SU-DHL-6 (cell line): ENCODE measurements around the gene YY1.

Source experiments
- H2AFZ ChIP-seq: fragments of 200-600 bp; sonication (generic); 2 replicates; pipeline ENCODE4 v1.6.1; 2014; ENCODE audit warnings: low read depth, mild to moderate bottlenecking, moderate library complexity, mixed read lengths, antibody characterized with exemption, low read length; ENCODE audit not compliant: severe bottlenecking
- H3F3A ChIP-seq: fragments of 200-600 bp; shearing (Covaris generic); 2 replicates; pipeline ENCODE4 v1.6.0; 2016; ENCODE audit warnings: antibody characterized with exemption, mild to moderate bottlenecking; ENCODE audit not compliant: insufficient read depth
- H3K27ac ChIP-seq: fragments of 200-600 bp; sonication (generic); 2 replicates; pipeline ENCODE4 v1.5.1; 2016; ENCODE audit warnings: low read depth, mild to moderate bottlenecking, low read length, moderate library complexity, mixed read lengths
- H3K27me3 ChIP-seq: fragments of 200-600 bp; sonication (generic), shearing (Covaris generic); 2 replicates; pipeline ENCODE4 v1.6.0; 2014; ENCODE audit warnings: mild to moderate bottlenecking, low read length
- H3K36me3 ChIP-seq: fragments of 200-600 bp; sonication (generic); 2 replicates; pipeline ENCODE4 v1.6.1; 2014; ENCODE audit warnings: mild to moderate bottlenecking, low read length, mixed read lengths
- H3K4me2 ChIP-seq: fragments of 300-600, 200-600 bp; shearing (Covaris generic), sonication (generic); 2 replicates; pipeline ENCODE4 v1.6.0; 2014; ENCODE audit warnings: low read length, low read depth, mild to moderate bottlenecking; ENCODE audit not compliant: poor library complexity, severe bottlenecking
- H3K4me3 ChIP-seq: fragments of 200-600 bp; sonication (generic); 2 replicates; pipeline ENCODE4 v1.5.1; 2014; ENCODE audit warnings: antibody characterized with exemption, low read length, mild to moderate bottlenecking, mixed read lengths; ENCODE audit not compliant: insufficient read depth, poor library complexity, severe bottlenecking
- H3K79me2 ChIP-seq: fragments of 200-600 bp; sonication (generic); 2 replicates; pipeline ENCODE4 v1.6.1; 2014; ENCODE audit warnings: mild to moderate bottlenecking, low read length, moderate library complexity; ENCODE audit not compliant: insufficient read depth
- H3K9ac ChIP-seq: fragments of 200-600 bp; sonication (generic); 2 replicates; pipeline ENCODE4 v1.7.0; 2014; ENCODE audit warnings: mild to moderate bottlenecking, low read length
- H3K9me2 ChIP-seq: fragments of 200-600 bp; sonication (generic); replicated peaks from 2 replicates; pipeline ENCODE4 v1.6.1; 2014; ENCODE audit warnings: low read length; ENCODE audit not compliant: insufficient read depth
- H3K9me3 ChIP-seq: fragments of 200-600 bp; sonication (generic); 2 replicates; pipeline ENCODE4 v1.6.1; 2014; ENCODE audit warnings: low read length, mixed read lengths; ENCODE audit not compliant: insufficient read depth
- H4K20me1 ChIP-seq: fragments of 200-600 bp; sonication (generic); 2 replicates; pipeline ENCODE4 v1.6.1; 2014; ENCODE audit warnings: low read depth, mild to moderate bottlenecking, antibody characterized with exemption, low read length, moderate library complexity, mixed read lengths
- EZH2phosphoT487 ChIP-seq: fragments of 200-600 bp; sonication (generic), shearing (Covaris generic); conservative IDR thresholded peaks from 2 replicates; pipeline ENCODE4 v1.6.1; 2018; ENCODE audit warnings: mild to moderate bottlenecking, antibody characterized with exemption, low read length, moderate library complexity, mixed read lengths
- TF ChIP-seq, protein P1 (sequence below): fragments of 200-600 bp; sonication (generic); IDR thresholded peaks from one replicate; pipeline ENCODE4 v1.5.1; 2017; ENCODE audit warnings: antibody characterized with exemption, mild to moderate bottlenecking, low read length, moderate library complexity; ENCODE audit not compliant: insufficient read depth, poor library complexity, severe bottlenecking

The YY1 gene

DNA sequence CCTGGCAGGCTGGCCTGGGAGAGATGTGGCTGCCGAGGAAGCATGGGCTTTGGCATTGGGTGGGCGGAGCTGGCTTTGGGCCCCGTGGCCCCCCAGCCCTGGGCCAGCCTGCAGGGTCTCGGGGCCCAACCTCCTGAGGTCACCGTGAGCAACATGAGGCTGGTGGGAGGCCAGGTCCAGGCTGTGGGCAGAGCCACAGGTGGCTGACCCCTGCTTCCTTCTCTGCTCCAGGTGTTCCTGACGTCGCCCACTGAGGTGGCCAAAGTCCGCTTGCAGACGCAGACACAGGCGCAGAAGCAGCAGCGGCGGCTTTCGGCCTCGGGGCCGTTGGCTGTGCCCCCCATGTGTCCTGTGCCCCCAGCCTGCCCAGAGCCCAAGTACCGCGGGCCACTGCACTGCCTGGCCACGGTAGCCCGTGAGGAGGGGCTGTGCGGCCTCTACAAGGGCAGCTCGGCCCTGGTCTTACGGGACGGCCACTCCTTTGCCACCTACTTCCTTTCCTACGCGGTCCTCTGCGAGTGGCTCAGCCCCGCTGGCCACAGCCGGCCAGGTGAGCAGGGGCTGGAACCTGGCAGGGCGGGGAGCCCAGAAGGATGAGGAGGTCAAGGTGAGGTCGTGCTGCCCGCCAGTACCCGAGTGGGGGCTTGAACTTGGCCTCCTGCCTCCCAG lies 89.7 kb downstream of the YY1 start:
- Histone ChIP-seq H4K20me1 (no peaks in the 10 kb centered on the region), H3K36me3 (no peaks in the 10 kb centered on the region), H3K4me3 (no peak overlapping the region), H3K9me2 (no peaks in the 10 kb centered on the region), H3K4me2 (no peak overlapping the region), H2AFZ (no peak overlapping the region), H3K27me3 (no peaks in the 10 kb centered on the region), H3K9me3 (no peaks in the 10 kb centered on the region), H3K79me2 (no peaks in the 10 kb centered on the region), H3K27ac (no peak overlapping the region), H3F3A (no peaks in the 10 kb centered on the region), H3K9ac (no peak overlapping the region)
- no peak for TF ChIP-seq EZH2phosphoT487
- TF ChIP-seq, protein P1, sequence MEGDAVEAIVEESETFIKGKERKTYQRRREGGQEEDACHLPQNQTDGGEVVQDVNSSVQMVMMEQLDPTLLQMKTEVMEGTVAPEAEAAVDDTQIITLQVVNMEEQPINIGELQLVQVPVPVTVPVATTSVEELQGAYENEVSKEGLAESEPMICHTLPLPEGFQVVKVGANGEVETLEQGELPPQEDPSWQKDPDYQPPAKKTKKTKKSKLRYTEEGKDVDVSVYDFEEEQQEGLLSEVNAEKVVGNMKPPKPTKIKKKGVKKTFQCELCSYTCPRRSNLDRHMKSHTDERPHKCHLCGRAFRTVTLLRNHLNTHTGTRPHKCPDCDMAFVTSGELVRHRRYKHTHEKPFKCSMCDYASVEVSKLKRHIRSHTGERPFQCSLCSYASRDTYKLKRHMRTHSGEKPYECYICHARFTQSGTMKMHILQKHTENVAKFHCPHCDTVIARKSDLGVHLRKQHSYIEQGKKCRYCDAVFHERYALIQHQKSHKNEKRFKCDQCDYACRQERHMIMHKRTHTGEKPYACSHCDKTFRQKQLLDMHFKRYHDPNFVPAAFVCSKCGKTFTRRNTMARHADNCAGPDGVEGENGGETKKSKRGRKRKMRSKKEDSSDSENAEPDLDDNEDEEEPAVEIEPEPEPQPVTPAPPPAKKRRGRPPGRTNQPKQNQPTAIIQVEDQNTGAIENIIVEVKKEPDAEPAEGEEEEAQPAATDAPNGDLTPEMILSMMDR, result no peak

DNA sequence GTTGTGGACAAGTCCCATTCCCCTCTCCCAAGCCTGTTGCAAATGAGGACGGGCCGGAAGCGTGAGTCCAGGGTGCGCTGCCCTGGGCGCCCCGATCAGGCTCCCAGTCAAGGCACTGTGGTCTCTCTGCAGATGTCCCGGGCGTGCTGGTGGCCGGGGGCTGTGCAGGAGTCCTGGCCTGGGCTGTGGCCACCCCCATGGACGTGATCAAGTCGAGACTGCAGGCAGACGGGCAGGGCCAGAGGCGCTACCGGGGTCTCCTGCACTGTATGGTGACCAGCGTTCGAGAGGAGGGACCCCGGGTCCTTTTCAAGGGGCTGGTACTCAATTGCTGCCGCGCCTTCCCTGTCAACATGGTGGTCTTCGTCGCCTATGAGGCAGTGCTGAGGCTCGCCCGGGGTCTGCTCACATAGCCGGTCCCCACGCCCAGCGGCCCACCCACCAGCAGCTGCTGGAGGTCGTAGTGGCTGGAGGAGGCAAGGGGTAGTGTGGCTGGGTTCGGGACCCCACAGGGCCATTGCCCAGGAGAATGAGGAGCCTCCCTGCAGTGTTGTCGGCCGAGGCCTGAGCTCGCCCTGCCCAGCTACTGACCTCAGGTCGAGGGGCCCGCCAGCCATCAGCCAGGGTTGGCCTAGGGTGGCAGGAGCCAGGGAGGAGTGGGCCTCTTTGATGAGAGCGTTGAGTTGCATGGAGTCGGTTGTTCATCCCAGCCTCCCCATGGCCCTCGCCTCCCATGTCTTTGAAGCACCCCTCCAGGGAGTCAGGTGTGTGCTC lies 90.5 kb downstream of the YY1 start:
- H2AFZ ChIP-seq, result no peak overlapping the region
- no peaks in the 10 kb centered on the region for H3K36me3 ChIP-seq
- no peaks in the 10 kb centered on the region for H3K27me3 ChIP-seq
- no peaks in the 10 kb centered on the region for H3K9me2 ChIP-seq
- no peaks in the 10 kb centered on the region for H3K79me2 ChIP-seq
- H3F3A ChIP-seq, result no peaks in the 10 kb centered on the region
- H3K27ac ChIP-seq, result no peak overlapping the region
- no peaks in the 10 kb centered on the region for H4K20me1 ChIP-seq
- no peak for TF ChIP-seq EZH2phosphoT487
- TF ChIP-seq, protein P1, result no peak
- H3K9me3 ChIP-seq, result no peaks in the 10 kb centered on the region
- H3K4me2 ChIP-seq, result no peak overlapping the region
- H3K9ac ChIP-seq, result no peak overlapping the region
- H3K4me3 ChIP-seq, result no peak overlapping the region

DNA sequence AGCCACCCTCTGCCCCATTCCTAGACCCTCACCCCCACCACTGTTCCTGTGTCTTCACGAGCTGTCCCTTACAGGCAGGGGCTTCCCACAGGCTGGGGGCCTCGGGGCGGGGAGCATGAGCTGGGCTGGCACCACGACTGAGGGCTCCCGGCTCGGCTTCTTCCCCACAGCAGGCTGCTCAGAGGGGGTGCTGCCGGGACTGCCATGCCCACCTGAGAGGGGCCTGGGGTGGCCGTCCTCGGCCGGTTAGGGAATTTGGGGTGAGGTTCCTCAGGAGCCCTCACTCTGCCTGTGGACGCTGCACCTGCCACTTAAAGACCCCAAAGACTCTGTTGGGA lies 91.0 kb downstream of the YY1 start:
- Histone ChIP-seq H3K36me3 (no peaks in the 10 kb centered on the region), H2AFZ (no peak overlapping the region), H3K4me3 (no peak overlapping the region), H3K9me2 (no peaks in the 10 kb centered on the region), H3F3A (no peaks in the 10 kb centered on the region), H4K20me1 (no peaks in the 10 kb centered on the region), H3K9ac (no peak overlapping the region), H3K9me3 (no peaks in the 10 kb centered on the region), H3K4me2 (no peak overlapping the region), H3K79me2 (no peaks in the 10 kb centered on the region), H3K27ac (no peak overlapping the region), H3K27me3 (no peaks in the 10 kb centered on the region)
- no peak for TF ChIP-seq EZH2phosphoT487
- TF ChIP-seq, protein P1, result no peak
